ENCODE results near the gene TRAPPC2. TPM values are rescaled to one million over a fixed set of nuclear protein-coding genes. Genes with fewer than 3 reads are reported as not detected.

Gene TRAPPC2
- polyA plus RNA-seq, 2 donors, result 6.1 to 6.6 TPM

GRCh38 chrX:13693341-13693961 is 41.0 kb downstream of the TRAPPC2 start:
- no peaks in the 10 kb centered on the region for H3K36me3 ChIP-seq (ENCODE audit: control insufficient read depth in 2 of 2, insufficient read depth in 2 of 2, low read length in 1 of 2)
- H3K4me3 ChIP-seq (ENCODE audit: low read depth in 1 of 2, low read length in 2 of 2), result no peak overlapping the region
- H3K27ac ChIP-seq (ENCODE audit: low read depth in 2 of 2, low read length in 1 of 2), result peak overlapping the region; percentile 67 to 86
- peaks cover 0 to 6% of the 10 kb centered on the region in 2 donors for H3K27me3 ChIP-seq (ENCODE audit: control insufficient read depth in 1 of 2, insufficient read depth in 2 of 2, low read length in 2 of 2)
- no peaks in the 10 kb centered on the region for H3K4me1 ChIP-seq (ENCODE audit: control insufficient read depth in 2 of 2, insufficient read depth in 2 of 2, low read length in 1 of 2)
- WGBS, 2 donors, result 44 to 49% methylated on average over 7 of the region's 7 CpGs
- H3K9me3 ChIP-seq (ENCODE audit: control insufficient read depth in 2 of 2, insufficient read depth in 1 of 2, low read depth in 1 of 2, low read length in 1 of 2), result no peaks in the 10 kb centered on the region

DNA sequence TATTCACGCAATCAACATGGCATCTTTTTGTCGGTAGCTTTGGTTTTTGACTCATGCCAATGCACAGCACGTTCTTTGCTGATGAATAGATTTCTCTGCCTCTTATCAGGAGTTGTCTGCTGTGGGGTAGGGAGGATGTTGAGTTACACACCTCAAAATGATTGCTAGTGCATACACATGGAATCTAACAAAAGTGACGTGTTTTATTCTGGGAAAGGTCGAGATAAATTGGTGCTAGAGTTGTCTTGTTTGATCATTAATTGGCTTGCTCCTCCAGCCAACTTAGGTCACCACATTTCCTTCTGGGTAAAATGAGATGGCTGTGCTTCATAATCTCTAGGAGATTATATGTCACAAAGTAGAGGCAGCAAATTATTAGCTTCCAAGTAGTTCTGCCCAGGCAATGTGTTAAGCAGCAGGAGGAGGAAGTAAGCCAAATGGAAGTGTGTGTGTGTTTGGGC is 41.6 kb downstream of the TRAPPC2 start:
- Histone ChIP-seq H3K4me1 (ENCODE audit: control insufficient read depth in 2 of 2, insufficient read depth in 2 of 2, low read length in 1 of 2) (no peaks in the 10 kb centered on the region), H3K27ac (ENCODE audit: low read depth in 2 of 2, low read length in 1 of 2) (peak overlapping the region; percentile 38 to 67), H3K27me3 (ENCODE audit: control insufficient read depth in 1 of 2, insufficient read depth in 2 of 2, low read length in 2 of 2) (peaks cover 0 to 6% of the 10 kb centered on the region in 2 donors), H3K36me3 (ENCODE audit: control insufficient read depth in 2 of 2, insufficient read depth in 2 of 2, low read length in 1 of 2) (no peaks in the 10 kb centered on the region), H3K9me3 (ENCODE audit: control insufficient read depth in 2 of 2, insufficient read depth in 1 of 2, low read depth in 1 of 2, low read length in 1 of 2) (no peaks in the 10 kb centered on the region), H3K4me3 (ENCODE audit: low read depth in 1 of 2, low read length in 2 of 2) (no peak overlapping the region)
- 62 to 68% methylated on average over 5 of the region's 5 CpGs for WGBS, 2 donors

DNA sequence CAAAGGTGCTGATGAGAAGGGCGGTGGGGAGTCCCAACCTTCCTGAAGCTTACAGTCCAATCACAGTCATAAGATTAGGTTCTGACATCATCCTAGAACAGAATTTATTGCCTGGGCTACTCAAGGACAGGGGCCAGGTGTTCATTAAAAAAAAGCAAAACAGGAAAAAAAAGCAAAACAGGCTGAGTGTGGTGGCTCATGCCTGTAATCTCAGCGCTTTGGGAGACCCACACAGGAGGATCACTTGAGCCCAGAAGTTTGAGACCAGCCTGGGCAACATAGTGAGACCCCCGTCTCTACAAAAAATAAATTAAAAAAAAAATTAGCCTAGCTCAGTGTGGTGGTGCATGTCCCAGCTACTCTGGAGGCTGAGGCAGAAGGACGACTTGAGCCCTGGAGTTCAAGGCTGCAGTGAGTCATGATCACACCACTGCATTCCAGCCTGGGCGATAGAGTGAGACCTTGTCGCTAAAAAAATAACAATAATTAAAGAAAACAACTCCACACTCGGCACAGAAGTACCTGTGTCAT is 42.5 kb downstream of the TRAPPC2 start:
- H3K4me3 ChIP-seq (ENCODE audit: low read depth in 1 of 2, low read length in 2 of 2), result no peak overlapping the region
- H3K4me1 ChIP-seq (ENCODE audit: control insufficient read depth in 2 of 2, insufficient read depth in 2 of 2, low read length in 1 of 2), result no peaks in the 10 kb centered on the region
- no peaks in the 10 kb centered on the region for H3K36me3 ChIP-seq (ENCODE audit: control insufficient read depth in 2 of 2, insufficient read depth in 2 of 2, low read length in 1 of 2)
- peaks cover 0 to 6% of the 10 kb centered on the region in 2 donors for H3K27me3 ChIP-seq (ENCODE audit: control insufficient read depth in 1 of 2, insufficient read depth in 2 of 2, low read length in 2 of 2)
- 67 to 76% methylated on average over 7 of the region's 7 CpGs for WGBS, 2 donors
- H3K9me3 ChIP-seq (ENCODE audit: control insufficient read depth in 2 of 2, insufficient read depth in 1 of 2, low read depth in 1 of 2, low read length in 1 of 2), result no peaks in the 10 kb centered on the region
- peak overlapping the region in 1 of 2 donors; percentile 1 for H3K27ac ChIP-seq (ENCODE audit: low read depth in 2 of 2, low read length in 1 of 2)

DNA sequence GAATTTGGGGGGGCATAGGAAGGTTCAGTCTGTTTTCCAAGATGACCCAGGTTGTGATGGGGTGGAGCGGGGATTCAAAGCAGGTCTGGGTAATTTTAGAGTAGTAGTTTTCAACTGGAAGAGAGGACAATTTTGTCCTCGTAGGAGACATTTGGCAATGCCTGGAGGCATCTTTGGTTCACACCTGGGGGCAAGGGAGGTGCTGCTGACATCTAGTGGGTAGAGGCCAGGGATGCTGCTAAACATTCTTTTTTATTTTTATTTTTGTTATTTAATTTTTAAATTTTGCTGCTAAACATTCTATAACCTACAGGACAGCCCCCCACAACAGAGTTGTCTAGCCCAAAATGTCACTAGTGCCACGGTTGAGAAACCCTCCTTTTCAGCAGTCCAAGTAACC is 43.6 kb downstream of the TRAPPC2 start:
- no peak overlapping the region for H3K27ac ChIP-seq (ENCODE audit: low read depth in 2 of 2, low read length in 1 of 2)

DNA sequence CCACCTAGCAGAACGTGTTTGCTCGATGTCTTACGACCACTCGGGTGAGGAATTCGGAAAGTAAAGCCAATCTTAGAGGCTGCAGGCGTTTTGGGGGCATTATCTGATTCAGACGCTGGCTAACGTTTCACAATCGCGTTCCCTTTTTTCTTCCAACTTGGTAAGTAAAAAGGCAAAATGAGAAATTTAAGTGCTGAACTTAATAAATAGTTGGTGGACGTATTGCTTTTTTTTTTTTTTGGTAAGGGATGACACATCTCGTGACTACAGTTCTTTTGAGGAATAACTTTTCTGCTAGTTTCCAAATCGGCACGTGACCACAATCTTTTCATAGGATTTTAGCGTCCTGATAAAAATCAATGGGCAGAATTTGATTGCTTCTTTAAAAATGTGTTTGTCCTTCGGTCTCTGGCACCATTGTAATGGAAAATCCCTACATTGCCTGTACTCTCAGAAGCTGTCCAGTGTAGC is 44.6 kb downstream of the TRAPPC2 start:
- 0 to 5% methylated on average over 16 of the region's 16 CpGs for WGBS, 2 donors
- peak overlapping the region; percentile 56 to 87 for H3K4me3 ChIP-seq (ENCODE audit: low read depth in 1 of 2, low read length in 2 of 2)
- peaks cover 0 to 6% of the 10 kb centered on the region in 2 donors for H3K27me3 ChIP-seq (ENCODE audit: control insufficient read depth in 1 of 2, insufficient read depth in 2 of 2, low read length in 2 of 2)
- no peaks in the 10 kb centered on the region for H3K9me3 ChIP-seq (ENCODE audit: control insufficient read depth in 2 of 2, insufficient read depth in 1 of 2, low read depth in 1 of 2, low read length in 1 of 2)
- H3K27ac ChIP-seq (ENCODE audit: low read depth in 2 of 2, low read length in 1 of 2), result peak overlapping the region; percentile 93 to 98
- no peaks in the 10 kb centered on the region for H3K4me1 ChIP-seq (ENCODE audit: control insufficient read depth in 2 of 2, insufficient read depth in 2 of 2, low read length in 1 of 2)
- H3K36me3 ChIP-seq (ENCODE audit: control insufficient read depth in 2 of 2, insufficient read depth in 2 of 2, low read length in 1 of 2), result no peaks in the 10 kb centered on the region

More for the DNA sequence above, 43.6 kb downstream of the TRAPPC2 start:
- Histone ChIP-seq H3K4me1 (ENCODE audit: control insufficient read depth in 2 of 2, insufficient read depth in 2 of 2, low read length in 1 of 2) (no peaks in the 10 kb centered on the region), H3K36me3 (ENCODE audit: control insufficient read depth in 2 of 2, insufficient read depth in 2 of 2, low read length in 1 of 2) (no peaks in the 10 kb centered on the region), H3K9me3 (ENCODE audit: control insufficient read depth in 2 of 2, insufficient read depth in 1 of 2, low read depth in 1 of 2, low read length in 1 of 2) (no peaks in the 10 kb centered on the region), H3K27me3 (ENCODE audit: control insufficient read depth in 1 of 2, insufficient read depth in 2 of 2, low read length in 2 of 2) (peaks cover 0 to 6% of the 10 kb centered on the region in 2 donors), H3K4me3 (ENCODE audit: low read depth in 1 of 2, low read length in 2 of 2) (peak overlapping the region in 1 of 2 donors; percentile 56)
- WGBS, 2 donors, result 51 to 58% methylated on average over 3 of the region's 3 CpGs

DNA sequence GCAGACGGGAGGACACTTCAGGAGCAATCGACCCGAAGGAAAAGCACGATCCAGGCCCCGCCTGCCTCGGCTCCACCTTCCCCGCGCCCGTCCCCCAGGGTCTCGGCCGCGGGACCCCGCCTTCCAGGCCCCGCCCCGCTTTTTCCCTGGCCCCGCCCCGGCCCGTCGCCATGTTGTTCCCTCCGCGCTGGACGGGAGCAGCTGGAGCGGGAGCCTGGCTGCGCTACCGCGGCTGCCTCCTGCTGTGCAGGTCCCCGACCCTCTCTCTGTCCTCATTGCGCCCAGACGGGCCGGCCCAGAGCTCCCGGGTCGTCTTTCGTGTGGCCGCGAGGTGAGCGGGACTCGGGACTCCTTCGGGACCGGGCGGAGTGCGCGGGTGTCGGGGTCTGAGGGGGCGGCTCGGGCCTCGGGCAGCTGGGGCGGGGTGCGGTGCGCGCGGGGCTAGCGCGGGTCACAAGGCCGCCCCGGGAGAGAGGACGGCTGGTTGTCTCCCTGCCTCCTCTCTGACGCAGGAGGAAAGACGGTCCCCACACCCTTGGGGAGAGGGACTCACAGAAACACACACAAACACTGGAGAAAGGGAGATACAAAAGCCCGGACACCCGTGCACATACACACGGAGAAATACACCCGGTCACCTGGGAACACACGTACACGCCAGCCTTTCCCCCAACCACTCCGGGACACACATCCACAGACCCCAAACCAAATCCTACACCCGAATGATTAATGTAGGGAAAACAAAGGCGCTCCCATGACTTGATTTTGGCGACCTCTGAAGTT is 45.3 kb downstream of the TRAPPC2 start, which contains the start of gene RAB9A:
TSS of gene RAB9A (plus strand) at position 171 of the 783 bp plus-strand sequence. CDS start 19,619 bp downstream, outside the sequence.
- H3K27ac ChIP-seq (ENCODE audit: low read depth in 2 of 2, low read length in 1 of 2), result peak within 1 kb of the TSS; percentile 93 to 98
- no peaks in the 10 kb centered on the region for H3K4me1 ChIP-seq (ENCODE audit: control insufficient read depth in 2 of 2, insufficient read depth in 2 of 2, low read length in 1 of 2)
- H3K27me3 ChIP-seq (ENCODE audit: control insufficient read depth in 1 of 2, insufficient read depth in 2 of 2, low read length in 2 of 2), result peaks cover 0 to 6% of the 10 kb centered on the region in 2 donors
- H3K36me3 ChIP-seq (ENCODE audit: control insufficient read depth in 2 of 2, insufficient read depth in 2 of 2, low read length in 1 of 2), result no peaks in the 10 kb centered on the region
- no peaks in the 10 kb centered on the region for H3K9me3 ChIP-seq (ENCODE audit: control insufficient read depth in 2 of 2, insufficient read depth in 1 of 2, low read depth in 1 of 2, low read length in 1 of 2)
- 1 to 2% methylated on average over 64 to 68 of the region's 68 CpGs for WGBS, 2 donors
- peak within 1 kb of the TSS; percentile 56 to 87 for H3K4me3 ChIP-seq (ENCODE audit: low read depth in 1 of 2, low read length in 2 of 2)

DNA sequence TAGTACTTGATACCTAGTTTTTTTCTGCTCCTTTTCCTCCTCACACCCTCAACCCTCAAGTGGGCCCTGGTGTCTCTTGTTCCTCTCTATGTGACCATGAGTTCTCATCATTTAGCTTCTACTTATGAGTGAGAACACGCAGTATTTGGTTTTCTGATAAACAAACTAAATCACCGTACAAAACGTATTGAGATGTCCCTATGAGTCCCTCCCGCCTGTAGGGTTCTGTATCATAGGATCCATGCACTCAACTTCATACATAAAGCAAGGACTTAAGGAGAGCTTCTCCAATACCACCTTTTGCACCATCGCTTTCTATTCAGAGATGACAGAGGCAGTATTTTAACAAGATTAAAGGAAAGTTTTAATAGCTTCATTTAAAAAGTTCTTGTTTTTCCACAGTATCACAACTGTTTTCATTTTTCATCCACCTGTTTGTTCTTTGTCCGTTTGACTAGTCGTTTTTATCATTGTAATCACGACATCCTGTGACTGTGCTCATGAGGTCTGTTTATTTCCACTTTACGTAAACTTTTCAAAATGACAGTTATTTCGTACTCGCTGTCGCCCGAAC is 45.9 kb downstream of the TRAPPC2 start:
- H3K9me3 ChIP-seq (ENCODE audit: control insufficient read depth in 2 of 2, insufficient read depth in 1 of 2, low read depth in 1 of 2, low read length in 1 of 2), result no peaks in the 10 kb centered on the region
- no peaks in the 10 kb centered on the region for H3K36me3 ChIP-seq (ENCODE audit: control insufficient read depth in 2 of 2, insufficient read depth in 2 of 2, low read length in 1 of 2)
- WGBS, 2 donors, result 6 to 9% methylated on average over 13 of the region's 13 CpGs
- H3K27me3 ChIP-seq (ENCODE audit: control insufficient read depth in 1 of 2, insufficient read depth in 2 of 2, low read length in 2 of 2), result peaks cover 0 to 6% of the 10 kb centered on the region in 2 donors
- H3K27ac ChIP-seq (ENCODE audit: low read depth in 2 of 2, low read length in 1 of 2), result peak overlapping the region; percentile 9 to 98
- H3K4me3 ChIP-seq (ENCODE audit: low read depth in 1 of 2, low read length in 2 of 2), result peak overlapping the region; percentile 56 to 87
- no peaks in the 10 kb centered on the region for H3K4me1 ChIP-seq (ENCODE audit: control insufficient read depth in 2 of 2, insufficient read depth in 2 of 2, low read length in 1 of 2)

DNA sequence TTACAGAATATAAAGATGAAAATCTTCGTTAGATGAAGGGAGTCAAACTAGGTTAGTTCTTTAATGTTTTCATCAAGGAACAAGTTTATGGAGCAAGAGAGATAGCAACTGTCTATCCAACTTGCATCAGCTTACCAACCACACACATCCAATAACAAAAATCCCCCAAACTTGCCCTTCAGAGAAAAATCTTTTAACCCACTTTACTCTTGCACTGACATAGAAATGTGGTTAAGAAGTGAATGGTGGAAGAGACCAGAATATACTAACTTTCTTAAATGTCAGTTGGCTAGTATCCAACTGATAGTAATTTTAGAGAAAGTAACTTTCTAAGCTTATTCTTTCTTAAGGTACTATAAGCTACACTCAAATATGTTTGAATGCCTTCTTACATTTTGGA is 47.2 kb downstream of the TRAPPC2 start:
- Histone ChIP-seq H3K27me3 (ENCODE audit: control insufficient read depth in 1 of 2, insufficient read depth in 2 of 2, low read length in 2 of 2) (no peaks in the 10 kb centered on the region), H3K4me1 (ENCODE audit: control insufficient read depth in 2 of 2, insufficient read depth in 2 of 2, low read length in 1 of 2) (no peaks in the 10 kb centered on the region), H3K36me3 (ENCODE audit: control insufficient read depth in 2 of 2, insufficient read depth in 2 of 2, low read length in 1 of 2) (no peaks in the 10 kb centered on the region), H3K4me3 (ENCODE audit: low read depth in 1 of 2, low read length in 2 of 2) (no peak overlapping the region), H3K27ac (ENCODE audit: low read depth in 2 of 2, low read length in 1 of 2) (no peak overlapping the region), H3K9me3 (ENCODE audit: control insufficient read depth in 2 of 2, insufficient read depth in 1 of 2, low read depth in 1 of 2, low read length in 1 of 2) (no peaks in the 10 kb centered on the region)
- 73 to 96% methylated on average over 1 of the region's 1 CpG for WGBS, 2 donors

- H3K4me1 ChIP-seq (ENCODE audit: control insufficient read depth in 2 of 2, insufficient read depth in 2 of 2, low read length in 1 of 2), result no peaks in the 10 kb centered on the region
- WGBS, 2 donors, result 40 to 55% methylated on average over 3 of the region's 3 CpGs
These were observed 49.2 kb downstream of the TRAPPC2 start for GRCh38 chrX:13685126-13685763.

More at GRCh38 chrX:13685126-13685763, 49.2 kb downstream of the TRAPPC2 start:
- no peak overlapping the region for H3K4me3 ChIP-seq (ENCODE audit: low read depth in 1 of 2, low read length in 2 of 2)
- no peaks in the 10 kb centered on the region for H3K36me3 ChIP-seq (ENCODE audit: control insufficient read depth in 2 of 2, insufficient read depth in 2 of 2, low read length in 1 of 2)
- no peaks in the 10 kb centered on the region for H3K9me3 ChIP-seq (ENCODE audit: control insufficient read depth in 2 of 2, insufficient read depth in 1 of 2, low read depth in 1 of 2, low read length in 1 of 2)
- H3K27me3 ChIP-seq (ENCODE audit: control insufficient read depth in 1 of 2, insufficient read depth in 2 of 2, low read length in 2 of 2), result no peaks in the 10 kb centered on the region
- no peak overlapping the region for H3K27ac ChIP-seq (ENCODE audit: low read depth in 2 of 2, low read length in 1 of 2)

All from esophagus (tissue), 2 donors.